ENCODE measurements around the gene PPP2R5D.

The PPP2R5D gene

GRCh38 chr6:42978839-42979522 is 5.4 kb upstream of the PPP2R5D start, which contains the start of gene PEX6:
PEX6 (minus strand) TSS chr6:42979181; CDS start chr6:42979150, 31 bp downstream.
- no peaks in the 10 kb centered on the region for H3K9me2 ChIP-seq (replicated peaks; ENCODE audit: insufficient read depth, low read length)
- H3K27me3 ChIP-seq (replicated peaks; ENCODE audit: insufficient read depth, low read length): no peaks in the 10 kb centered on the region
- DNase-seq: peak; percentile 90
- H3K27ac ChIP-seq (ENCODE audit: low read length): peak within 1 kb of the TSS; percentile 40; the same call in 1 of the 2 replicates
- H3K9ac ChIP-seq (ENCODE audit: low read length): peak within 1 kb of the TSS; percentile 83
- peak within 1 kb of the TSS; percentile 79 for H2AFZ ChIP-seq (ENCODE audit: low read length)
- 0 out of 2 replicates have a peak, but pooled peaks cover 5% of the 10 kb centered on the region for H3F3A ChIP-seq (ENCODE audit: insufficient read depth, low read length)
- no peaks in the 10 kb centered on the region for H4K20me1 ChIP-seq (ENCODE audit: insufficient read depth, low read length)
- peak within 1 kb of the TSS; percentile 97 for H3K4me3 ChIP-seq (ENCODE audit: low read length)
- H3K4me2 ChIP-seq (ENCODE audit: low read depth, low read length): peak within 1 kb of the TSS; percentile 76
- peaks cover 12% of the 10 kb centered on the region for H3K4me1 ChIP-seq (ENCODE audit: low read length)
- TF ChIP-seq EZH2phosphoT487 (IDR thresholded peaks at IDR 0.05; ENCODE audit: low read length) (no peak), CTCF (IDR thresholded peaks at IDR 0.05; ENCODE audit: low read length) (no peak), EZH2 (optimal IDR thresholded peaks at IDR 0.05; ENCODE audit: low read depth, low read length) (no peak)
- H3K36me3 ChIP-seq (replicated peaks; ENCODE audit: insufficient read depth, low read length): no peaks in the 10 kb centered on the region
- no peaks in the 10 kb centered on the region for H3K9me3 ChIP-seq (replicated peaks; ENCODE audit: insufficient read depth, low read length)
- peaks cover 17% of the 10 kb centered on the region for H3K79me2 ChIP-seq (ENCODE audit: low read length)

GRCh38 chr6:42979523-42980177 is 4.7 kb upstream of the PPP2R5D start:
- H3F3A ChIP-seq (ENCODE audit: insufficient read depth, low read length): 0 out of 2 replicates have a peak, but pooled peaks cover 5% of the 10 kb centered on the region
- peaks cover 12% of the 10 kb centered on the region for H3K4me1 ChIP-seq (ENCODE audit: low read length)
- H3K9me3 ChIP-seq (replicated peaks; ENCODE audit: insufficient read depth, low read length): no peaks in the 10 kb centered on the region
- H3K9ac ChIP-seq (ENCODE audit: low read length): peak overlapping the region; percentile 83; the same call in 1 of the 2 replicates
- no peaks in the 10 kb centered on the region for H3K27me3 ChIP-seq (replicated peaks; ENCODE audit: insufficient read depth, low read length)
- peaks cover 19% of the 10 kb centered on the region for H3K79me2 ChIP-seq (ENCODE audit: low read length)
- no peaks in the 10 kb centered on the region for H3K9me2 ChIP-seq (replicated peaks; ENCODE audit: insufficient read depth, low read length)
- H3K4me2 ChIP-seq (ENCODE audit: low read depth, low read length): peak overlapping the region; percentile 76
- H3K4me3 ChIP-seq (ENCODE audit: low read length): peak overlapping the region; percentile 97
- H2AFZ ChIP-seq (ENCODE audit: low read length): peak overlapping the region; percentile 79
- H3K36me3 ChIP-seq (replicated peaks; ENCODE audit: insufficient read depth, low read length): no peaks in the 10 kb centered on the region
- TF ChIP-seq EZH2 (optimal IDR thresholded peaks at IDR 0.05; ENCODE audit: low read depth, low read length) (no peak), EZH2phosphoT487 (IDR thresholded peaks at IDR 0.05; ENCODE audit: low read length) (no peak), CTCF (IDR thresholded peaks at IDR 0.05; ENCODE audit: low read length) (no peak)
- DNase-seq: peak; percentile 35
- H4K20me1 ChIP-seq (ENCODE audit: insufficient read depth, low read length): no peaks in the 10 kb centered on the region
- H3K27ac ChIP-seq (ENCODE audit: low read length): peak overlapping the region; percentile 40; the same call in 1 of the 2 replicates

- Histone ChIP-seq H3K9me3 (replicated peaks; ENCODE audit: insufficient read depth, low read length) (no peaks in the 10 kb centered on the region), H2AFZ (ENCODE audit: low read length) (no peak overlapping the region), H3K4me1 (ENCODE audit: low read length) (peaks cover 12% of the 10 kb centered on the region), H4K20me1 (ENCODE audit: insufficient read depth, low read length) (no peaks in the 10 kb centered on the region), H3K27ac (ENCODE audit: low read length) (no peak overlapping the region), H3F3A (ENCODE audit: insufficient read depth, low read length) (0 out of 2 replicates have a peak, but pooled peaks cover 5% of the 10 kb centered on the region), H3K9me2 (replicated peaks; ENCODE audit: insufficient read depth, low read length) (no peaks in the 10 kb centered on the region), H3K79me2 (ENCODE audit: low read length) (peaks cover 35% of the 10 kb centered on the region), H3K9ac (ENCODE audit: low read length) (no peak overlapping the region), H3K4me2 (ENCODE audit: low read depth, low read length) (no peak overlapping the region), H3K27me3 (replicated peaks; ENCODE audit: insufficient read depth, low read length) (no peaks in the 10 kb centered on the region), H3K36me3 (replicated peaks; ENCODE audit: insufficient read depth, low read length) (no peaks in the 10 kb centered on the region), H3K4me3 (ENCODE audit: low read length) (no peak overlapping the region)
- DNase-seq: no peak
- TF ChIP-seq CTCF (IDR thresholded peaks at IDR 0.05; ENCODE audit: low read length): no peak
- TF ChIP-seq EZH2 (optimal IDR thresholded peaks at IDR 0.05; ENCODE audit: low read depth, low read length): no peak
- no peak for TF ChIP-seq EZH2phosphoT487 (IDR thresholded peaks at IDR 0.05; ENCODE audit: low read length)
Observed at GRCh38 chr6:42981836-42982235, 2.5 kb upstream of the PPP2R5D start.

Data from MM.1S (cell line).